Spleen (tissue), 11 donors: ENCODE results near the gene KLHL41. TPM values are rescaled to one million over a fixed set of nuclear protein-coding genes. Genes with fewer than 3 reads are reported as not detected.

Experiments used
- DNase-seq: peaks from one replicate; pipeline ENCODE4 v3.0.0-alpha.2; 2020
- H3K27ac ChIP-seq, 8 donors: fragments of 200-600 bp; sonication (generic) in 7 of 8; 1 replicate in 4 of 8; 2 replicates in 4 of 8; pipeline versions ENCODE4 v1.5.0 to v1.8.0; 2016 to 2021; ENCODE audit warnings: inconsistent platforms in 4 of 8, mild to moderate bottlenecking in 4 of 8, moderate library complexity in 1 of 8
- H3K27me3 ChIP-seq, 7 donors: fragments of 200-600 bp; sonication (generic) in 6 of 7; replicated peaks in 1 of 7; 1 replicate in 4 of 7; 2 replicates in 3 of 7; pipeline versions ENCODE4 v1.5.0 to v1.8.0; 2016 to 2021; ENCODE audit warnings: inconsistent platforms in 3 of 7, mild to moderate bottlenecking in 1 of 7
- H3K36me3 ChIP-seq, 6 donors: fragments of 200-600 bp; sonication (generic) in 5 of 6; 1 replicate in 4 of 6; 2 replicates in 2 of 6; pipeline versions ENCODE4 v1.5.0 to v1.8.0; 2016 to 2021; ENCODE audit warnings: inconsistent platforms in 2 of 6
- H3K4me1 ChIP-seq, 6 donors: fragments of 200-600 bp; sonication (generic) in 5 of 6; 1 replicate in 3 of 6; 2 replicates in 3 of 6; pipeline versions ENCODE4 v1.5.0 to v1.8.0; 2016 to 2021; ENCODE audit warnings: inconsistent platforms in 3 of 6
- H3K4me3 ChIP-seq, 8 donors: fragments of 200-600 bp; sonication (generic) in 7 of 8; 1 replicate in 4 of 8; 2 replicates in 4 of 8; pipeline versions ENCODE4 v1.5.0 to v1.8.0; 2016 to 2021; ENCODE audit warnings: inconsistent platforms in 4 of 8, mild to moderate bottlenecking in 4 of 8, moderate library complexity in 2 of 8
- H3K9me3 ChIP-seq, 8 donors: fragments of 200-600 bp; sonication (generic) in 7 of 8; 1 replicate in 4 of 8; 2 replicates in 4 of 8; pipeline versions ENCODE4 v1.5.0 to v1.8.0; 2016 to 2021; ENCODE audit warnings: inconsistent platforms in 4 of 8
- POLR2A ChIP-seq, 3 donors: fragments of 450-650 bp; IDR thresholded peaks; one replicate each; pipeline ENCODE4 v1.5.1; 2017; ENCODE audit warnings: antibody characterized with exemption in 3 of 3, mild to moderate bottlenecking in 1 of 3
- POLR2AphosphoS5 ChIP-seq, 3 donors: sonication (generic); formaldehyde crosslinking; IDR thresholded peaks; one replicate each; pipeline ENCODE4 v1.5.1; 2017; ENCODE audit warnings: antibody characterized with exemption in 3 of 3
- WGBS, 5 donors: extraction: QIAGEN DNeasy Blood & Tissue Kit in 3 of 5; methylation state at CpG; one replicate each; pipeline versions ENCODE4 v1.1.5 to v1.1.7; 2013 to 2018; 5-methylcytosine and 5-hydroxymethylcytosine counted together
- intact Hi-C: fragments of 100-400 bp; cut with DNase I; formaldehyde crosslinking; loops from one replicate; pipeline ENCODE4 v1.15.0; 2023; ENCODE audit warnings: low total_unique reads
- polyA plus RNA-seq, 3 donors: library from polyadenylated mRNA; stranded (reverse); fragments of 200-250 nt; gene quantifications; one replicate each; pipeline ENCODE4 v1.2.1, GENCODE V29; 2013
- total RNA-seq, 7 donors: library from RNA; depleted of rRNA in 3 of 7; stranded (reverse); fragments of >200 nt in 3 of 7; fragmentation: NEBNext Ultra II Directional in 4 of 7; extraction: Animal tissue kit (Norgen Biotek cat#: 25700) in 4 of 7; gene quantifications; one replicate each; pipeline versions ENCODE4 v1.1.0 to v1.2.1, GENCODE V29; 2016 to 2021
- TF ChIP-seq, protein P1 (sequence below), 11 experiments: fragments of 200-600 bp in 7 of 11; fragments of 450-650 bp in 4 of 11; sonication (generic) in 4 of 11; IDR thresholded peaks in 8 of 11; conservative IDR thresholded peaks in 3 of 11; 1 replicate in 7 of 11; 2 replicates in 4 of 11; pipeline versions ENCODE4 v1.4.0 to v1.8.0; 2016 to 2021; ENCODE audit warnings: antibody characterized with exemption in 11 of 11, inconsistent platforms in 4 of 11, mild to moderate bottlenecking in 1 of 11
- donor health status: healthy with polysubstance abuse.
- donor health status: DM: no; HTN: no; CAD: no; lungs with moderate emphysema.
- donor health status: DM: no; HTN: no; CAD: no.
- donor health status: Bipolar disorder and iron deficiency.
- donor health status: healthy.
- donor health status: DM: no; HTN: no; CAD: no.
- donor health status: DM: yes; HTN: yes; CAD: no.

KLHL41 gene
- total and polyA plus RNA-seq, 10 donors = 0.30 to 1.0 (median 0.68) TPM

DNA sequence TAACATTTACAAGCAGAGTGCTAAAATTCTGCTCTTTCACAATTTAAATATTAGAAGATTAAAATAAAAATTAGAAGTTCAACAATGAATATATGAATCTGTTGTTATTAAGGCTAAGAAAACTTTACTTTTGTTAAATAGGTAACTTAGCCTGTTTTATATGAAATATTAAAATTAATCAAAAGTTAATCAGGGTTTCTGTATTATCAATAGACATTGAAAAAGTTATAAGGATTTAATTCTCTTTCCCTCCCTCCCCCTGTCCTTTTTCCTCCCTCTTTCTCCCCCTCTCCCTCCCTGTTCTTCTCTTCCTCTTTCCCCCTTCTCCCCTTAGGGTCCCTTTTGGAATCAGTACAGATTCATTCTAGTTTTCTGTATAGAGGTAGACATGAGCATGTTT lies 18.1 kb upstream of the KLHL41 start:
- no peak overlapping the region for H3K4me3 ChIP-seq
- no peaks in the 10 kb centered on the region for H3K27me3 ChIP-seq
- intact Hi-C loops = no loop called here
- TF ChIP-seq POLR2A (IDR thresholded peaks at IDR 0.05) (no peak), POLR2AphosphoS5 (IDR thresholded peaks at IDR 0.05) (no peak)
- TF ChIP-seq, protein P1, sequence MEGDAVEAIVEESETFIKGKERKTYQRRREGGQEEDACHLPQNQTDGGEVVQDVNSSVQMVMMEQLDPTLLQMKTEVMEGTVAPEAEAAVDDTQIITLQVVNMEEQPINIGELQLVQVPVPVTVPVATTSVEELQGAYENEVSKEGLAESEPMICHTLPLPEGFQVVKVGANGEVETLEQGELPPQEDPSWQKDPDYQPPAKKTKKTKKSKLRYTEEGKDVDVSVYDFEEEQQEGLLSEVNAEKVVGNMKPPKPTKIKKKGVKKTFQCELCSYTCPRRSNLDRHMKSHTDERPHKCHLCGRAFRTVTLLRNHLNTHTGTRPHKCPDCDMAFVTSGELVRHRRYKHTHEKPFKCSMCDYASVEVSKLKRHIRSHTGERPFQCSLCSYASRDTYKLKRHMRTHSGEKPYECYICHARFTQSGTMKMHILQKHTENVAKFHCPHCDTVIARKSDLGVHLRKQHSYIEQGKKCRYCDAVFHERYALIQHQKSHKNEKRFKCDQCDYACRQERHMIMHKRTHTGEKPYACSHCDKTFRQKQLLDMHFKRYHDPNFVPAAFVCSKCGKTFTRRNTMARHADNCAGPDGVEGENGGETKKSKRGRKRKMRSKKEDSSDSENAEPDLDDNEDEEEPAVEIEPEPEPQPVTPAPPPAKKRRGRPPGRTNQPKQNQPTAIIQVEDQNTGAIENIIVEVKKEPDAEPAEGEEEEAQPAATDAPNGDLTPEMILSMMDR (IDR thresholded peaks at IDR 0.05 in 8 of 11, conservative IDR thresholded peaks at IDR 0.05 in 3 of 11) = no peak
- DNase-seq = no peak
- H3K36me3 ChIP-seq = peaks cover 0 to 41% (median 0%) of the 10 kb centered on the region in 6 donors
- H3K27ac ChIP-seq = no peak overlapping the region
- H3K9me3 ChIP-seq = no peaks in the 10 kb centered on the region
- no peaks in the 10 kb centered on the region for H3K4me1 ChIP-seq

DNA sequence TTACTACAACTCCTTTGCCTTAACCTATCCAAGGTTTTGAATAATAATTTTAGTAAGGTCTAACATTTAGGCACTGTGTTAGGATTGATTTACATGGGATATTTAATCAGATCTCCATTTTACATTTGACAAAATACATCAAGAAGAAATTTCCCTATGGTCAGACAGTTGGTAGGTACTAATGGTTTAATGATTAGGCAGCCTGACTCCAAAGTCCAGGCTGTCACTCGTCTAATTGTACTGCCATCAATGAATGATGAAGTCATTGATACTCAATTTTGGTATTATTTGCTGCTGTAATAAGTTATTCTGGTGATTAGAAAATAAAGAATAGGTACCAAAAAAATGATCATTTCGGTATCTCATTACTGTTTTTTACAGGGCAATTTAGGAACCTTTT lies 16.1 kb upstream of the KLHL41 start:
- WGBS, 5 donors = 90 to 97% (median 93%) methylated on average over 2 of the region's 2 CpGs
- H3K27me3 ChIP-seq = no peaks in the 10 kb centered on the region
- no peak overlapping the region for H3K4me3 ChIP-seq
- intact Hi-C loops = no loop called here
- no peaks in the 10 kb centered on the region for H3K9me3 ChIP-seq
- peaks cover 0 to 35% (median 0%) of the 10 kb centered on the region in 6 donors for H3K36me3 ChIP-seq
- no peak for DNase-seq
- TF ChIP-seq, protein P1 (IDR thresholded peaks at IDR 0.05 in 8 of 11, conservative IDR thresholded peaks at IDR 0.05 in 3 of 11) = no peak
- no peak for TF ChIP-seq POLR2AphosphoS5 (IDR thresholded peaks at IDR 0.05)
- TF ChIP-seq POLR2A (IDR thresholded peaks at IDR 0.05) = no peak
- H3K4me1 ChIP-seq = no peaks in the 10 kb centered on the region
- no peak overlapping the region for H3K27ac ChIP-seq

DNA sequence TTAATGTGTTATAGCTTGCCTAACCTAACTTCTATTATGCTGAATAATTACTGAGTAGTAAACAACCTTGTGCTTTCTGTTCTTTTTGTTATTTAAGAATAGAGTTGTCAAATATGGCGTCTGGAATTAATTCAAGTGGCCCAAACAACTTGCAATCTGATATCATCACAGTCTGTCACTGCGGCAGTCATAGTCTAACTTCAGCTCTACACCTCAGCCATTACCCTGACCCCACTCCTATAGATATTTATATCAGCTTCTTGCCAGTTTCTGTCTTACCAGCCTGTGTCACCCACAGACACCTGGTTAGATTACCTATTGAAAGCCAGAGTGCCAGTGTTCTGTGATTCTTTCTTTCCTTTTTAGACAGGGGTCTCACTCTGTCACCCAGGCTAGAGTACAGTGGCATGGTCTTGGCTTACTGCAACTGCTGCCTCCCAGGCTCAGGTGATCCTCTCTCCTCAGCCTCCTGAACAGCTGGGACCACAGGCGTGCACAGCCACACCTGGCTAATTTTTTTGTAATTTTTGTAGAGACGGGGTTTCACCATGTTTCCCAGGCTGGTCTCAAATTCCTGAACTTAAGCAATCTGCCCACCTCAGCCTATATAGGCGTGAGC lies 14.1 kb upstream of the KLHL41 start:
- H3K4me3 ChIP-seq = no peak overlapping the region
- intact Hi-C loops = no loop called here
- WGBS, 5 donors = 93 to 98% (median 96%) methylated on average over 5 of the region's 5 CpGs
- no peaks in the 10 kb centered on the region for H3K4me1 ChIP-seq
- H3K27ac ChIP-seq = no peak overlapping the region
- DNase-seq = no peak
- peaks cover 0 to 41% (median 0%) of the 10 kb centered on the region in 6 donors for H3K36me3 ChIP-seq
- no peaks in the 10 kb centered on the region for H3K27me3 ChIP-seq
- TF ChIP-seq, protein P1 (IDR thresholded peaks at IDR 0.05 in 8 of 11, conservative IDR thresholded peaks at IDR 0.05 in 3 of 11) = no peak
- TF ChIP-seq POLR2A (IDR thresholded peaks at IDR 0.05) (no peak), POLR2AphosphoS5 (IDR thresholded peaks at IDR 0.05) (no peak)
- H3K9me3 ChIP-seq = no peaks in the 10 kb centered on the region

DNA sequence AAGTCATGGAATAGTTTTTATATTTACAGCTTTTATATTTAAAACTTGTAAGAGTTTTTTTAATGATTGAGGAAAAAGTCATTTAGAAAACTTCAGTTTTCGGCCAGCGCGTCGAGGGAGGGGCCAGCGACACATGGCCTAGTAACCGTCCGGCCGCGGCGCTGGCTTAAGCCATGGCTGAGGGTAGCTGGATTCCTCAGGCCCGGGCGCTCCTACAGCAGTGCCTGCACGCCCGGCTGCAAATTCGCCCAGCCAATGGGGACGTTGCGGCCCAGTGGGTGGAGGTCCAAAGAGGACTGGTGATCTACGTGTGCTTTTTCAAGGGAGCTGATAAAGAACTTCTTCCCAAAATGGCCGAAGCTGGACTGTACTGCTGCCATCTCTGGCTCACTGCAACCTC lies 4.9 kb upstream of the KLHL41 start:
- H3K9me3 ChIP-seq = no peaks in the 10 kb centered on the region
- H3K4me3 ChIP-seq = no peak overlapping the region
- WGBS, 5 donors = 97 to 99% (median 98%) methylated on average over 15 to 19 of the region's 19 CpGs
- no peaks in the 10 kb centered on the region for H3K27me3 ChIP-seq
- intact Hi-C loops = no loop called here
- peaks cover 0 to 56% (median 9%) of the 10 kb centered on the region in 6 donors for H3K36me3 ChIP-seq
- no peaks in the 10 kb centered on the region for H3K4me1 ChIP-seq
- TF ChIP-seq POLR2A (IDR thresholded peaks at IDR 0.05) (no peak), POLR2AphosphoS5 (IDR thresholded peaks at IDR 0.05) (no peak)
- TF ChIP-seq, protein P1 (IDR thresholded peaks at IDR 0.05 in 8 of 11, conservative IDR thresholded peaks at IDR 0.05 in 3 of 11) = no peak
- H3K27ac ChIP-seq = no peak overlapping the region
- DNase-seq = no peak
